WTC11 (cell line): ENCODE data around the gene SNX17. TPM values are rescaled to one million over a fixed set of nuclear protein-coding genes. Genes with fewer than 3 reads are reported as not detected.

Experiments used
- ATF3 ChIP-seq: sonication (generic); formaldehyde crosslinking; conservative IDR thresholded peaks from 2 replicates; pipeline ENCODE4 v1.8.1; 2022; ENCODE audit warnings: mild to moderate bottlenecking, missing genetic modification reagents
- ATF6 ChIP-seq: sonication (generic); formaldehyde crosslinking; IDR thresholded peaks from 2 replicates; pipeline ENCODE4 v1.8.1; 2023; ENCODE audit warnings: mild to moderate bottlenecking, missing genetic modification reagents
- CREM ChIP-seq: sonication (generic); formaldehyde crosslinking; IDR thresholded peaks from 2 replicates; pipeline ENCODE4 v1.8.1; 2022; ENCODE audit warnings: mild to moderate bottlenecking, missing genetic modification reagents, moderate library complexity
- EMX1 ChIP-seq: fragments of 250-450 bp; sonication (Bioruptor Pico); IDR thresholded peaks from 2 replicates; pipeline ENCODE4 v1.8.0; 2021; ENCODE audit warnings: mild to moderate bottlenecking
- ESRRA ChIP-seq: sonication (generic); formaldehyde crosslinking; IDR thresholded peaks from 2 replicates; pipeline ENCODE4 v1.8.1; 2022; ENCODE audit warnings: mild to moderate bottlenecking, missing genetic modification reagents, borderline replicate concordance
- ETV6 ChIP-seq: sonication (generic); formaldehyde crosslinking; IDR thresholded peaks from 2 replicates; pipeline ENCODE4 v1.8.1; 2022; ENCODE audit warnings: mild to moderate bottlenecking, missing genetic modification reagents
- FOXK1 ChIP-seq: sonication (generic); formaldehyde crosslinking; IDR thresholded peaks from 2 replicates; pipeline ENCODE4 v1.8.0; 2022; ENCODE audit warnings: mild to moderate bottlenecking, moderate library complexity, missing genetic modification reagents
- GRHL2 ChIP-seq: fragments of 250-450 bp; sonication (Bioruptor Pico); IDR thresholded peaks from 2 replicates; pipeline ENCODE4 v1.8.0; 2022; ENCODE audit warnings: mild to moderate bottlenecking, moderate library complexity; ENCODE audit not compliant: insufficient replicate concordance, severe bottlenecking
- IRF2 ChIP-seq: sonication (generic); formaldehyde crosslinking; IDR thresholded peaks from 2 replicates; pipeline ENCODE4 v1.8.0; 2022; ENCODE audit warnings: low read depth, missing genetic modification reagents, borderline replicate concordance
- KAT7 ChIP-seq: sonication (generic); formaldehyde crosslinking; IDR thresholded peaks from 2 replicates; pipeline ENCODE4 v1.8.1; 2023; ENCODE audit warnings: missing genetic modification reagents, mild to moderate bottlenecking, borderline replicate concordance
- NFE2L1 ChIP-seq: sonication (generic); formaldehyde crosslinking; IDR thresholded peaks from 2 replicates; pipeline ENCODE4 v1.8.1; 2023; ENCODE audit warnings: missing genetic modification reagents
- NFYB ChIP-seq: sonication (generic); formaldehyde crosslinking; conservative IDR thresholded peaks from 2 replicates; pipeline ENCODE4 v1.8.0; 2022; ENCODE audit warnings: low read depth, missing genetic modification reagents
- SOX15 ChIP-seq: fragments of 250-450 bp; sonication (Bioruptor Pico); IDR thresholded peaks from 2 replicates; pipeline ENCODE4 v1.9.0; 2021; ENCODE audit warnings: mild to moderate bottlenecking
- ZBTB21 ChIP-seq: sonication (generic); formaldehyde crosslinking; IDR thresholded peaks from 2 replicates; pipeline ENCODE4 v1.8.1; 2023; ENCODE audit warnings: mild to moderate bottlenecking, missing genetic modification reagents, borderline replicate concordance
- ZBTB43 ChIP-seq: sonication (generic); formaldehyde crosslinking; IDR thresholded peaks from 2 replicates; pipeline ENCODE4 v1.8.1; 2023; ENCODE audit warnings: mild to moderate bottlenecking, missing genetic modification reagents
- ZNF232 ChIP-seq: sonication (generic); formaldehyde crosslinking; IDR thresholded peaks from 2 replicates; pipeline ENCODE4 v1.8.0; 2022; ENCODE audit warnings: mild to moderate bottlenecking, missing genetic modification reagents
- ZNF281 ChIP-seq: sonication (generic); formaldehyde crosslinking; IDR thresholded peaks from 2 replicates; pipeline ENCODE4 v1.8.0; 2023; ENCODE audit warnings: mild to moderate bottlenecking, missing genetic modification reagents
- ZNF317 ChIP-seq: sonication (generic); formaldehyde crosslinking; IDR thresholded peaks from 2 replicates; pipeline ENCODE4 v1.8.1; 2023; ENCODE audit warnings: low read depth, mild to moderate bottlenecking, moderate library complexity, missing genetic modification reagents, borderline replicate concordance
- ZNF671 ChIP-seq: fragments of 250-450 bp; sonication (Bioruptor Pico); IDR thresholded peaks from 2 replicates; pipeline ENCODE4 v1.8.0; 2021; ENCODE audit warnings: mild to moderate bottlenecking
- total RNA-seq: library from RNA; stranded (reverse); gene quantifications from 3 replicates; pipeline ENCODE4 v1.2.3, GENCODE V29; 2021
- TF ChIP-seq, protein P1 (sequence below): fragments of 250-450 bp; sonication (Bioruptor Pico); IDR thresholded peaks from 2 replicates; pipeline ENCODE4 v1.9.0; 2021; ENCODE audit warnings: moderate library complexity, mild to moderate bottlenecking, inconsistent platforms, borderline replicate concordance
- TF ChIP-seq, protein P2 (sequence below): sonication (generic); formaldehyde crosslinking; IDR thresholded peaks from 2 replicates; pipeline ENCODE4 v1.8.1; 2022; ENCODE audit warnings: mild to moderate bottlenecking, missing genetic modification reagents, moderate library complexity, borderline replicate concordance
- TF ChIP-seq, protein P3 (sequence below): sonication (generic); formaldehyde crosslinking; IDR thresholded peaks from 2 replicates; pipeline ENCODE4 v1.8.1; 2022; ENCODE audit warnings: mild to moderate bottlenecking, moderate library complexity, missing genetic modification reagents
- TF ChIP-seq, protein P4 (sequence below): sonication (generic); formaldehyde crosslinking; conservative IDR thresholded peaks from 2 replicates; pipeline ENCODE4 v1.8.1; 2023; ENCODE audit warnings: mild to moderate bottlenecking, low read depth, missing genetic modification reagents, moderate library complexity
- TF ChIP-seq, protein P5 (sequence below): sonication (generic); formaldehyde crosslinking; IDR thresholded peaks from 2 replicates; pipeline ENCODE4 v1.8.1; 2023; ENCODE audit warnings: mild to moderate bottlenecking, missing genetic modification reagents, moderate library complexity

The SNX17 gene
- total RNA-seq, 1 experiment from 2014 or later = 74.7 TPM

DNA sequence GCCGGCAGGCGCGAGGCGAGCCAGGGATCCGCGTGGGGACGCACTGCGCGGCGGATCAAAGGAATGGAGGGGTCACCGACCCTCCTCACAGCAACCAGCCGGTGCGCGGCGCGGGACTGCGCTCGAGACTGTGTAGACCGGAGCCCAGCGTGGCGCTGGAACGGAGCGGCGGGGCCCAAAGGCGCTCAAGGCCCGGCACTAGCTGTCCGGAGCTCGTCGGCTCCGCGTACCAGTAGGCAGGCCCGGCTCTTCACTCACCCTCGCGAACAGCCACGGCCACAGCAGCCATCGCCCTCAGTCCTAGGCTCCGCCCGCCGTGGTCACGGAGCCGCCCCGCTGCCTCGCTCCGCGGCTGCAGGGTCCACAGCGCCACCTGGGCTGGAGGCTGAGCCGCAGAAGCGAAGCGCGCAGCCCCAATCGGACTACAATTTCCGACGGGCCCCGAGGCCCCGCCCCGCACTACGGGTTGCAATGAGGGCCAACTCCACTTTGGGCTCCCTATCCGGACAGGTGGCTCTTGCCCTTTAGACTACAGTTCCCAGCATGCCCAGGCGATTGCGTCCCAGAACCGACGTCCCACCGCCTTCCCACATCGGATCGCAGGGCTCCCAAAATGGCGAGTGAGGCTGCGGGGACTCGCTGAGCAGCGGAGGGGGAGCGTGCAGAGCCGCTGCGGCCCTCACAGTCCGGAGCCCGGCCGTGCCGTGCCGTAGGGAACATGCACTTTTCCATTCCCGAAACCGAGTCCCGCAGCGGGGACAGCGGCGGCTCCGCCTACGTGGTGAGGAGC, at the start of gene SNX17, which contains the start of gene EIF2B4 (continued):
- TF ChIP-seq, protein P1, sequence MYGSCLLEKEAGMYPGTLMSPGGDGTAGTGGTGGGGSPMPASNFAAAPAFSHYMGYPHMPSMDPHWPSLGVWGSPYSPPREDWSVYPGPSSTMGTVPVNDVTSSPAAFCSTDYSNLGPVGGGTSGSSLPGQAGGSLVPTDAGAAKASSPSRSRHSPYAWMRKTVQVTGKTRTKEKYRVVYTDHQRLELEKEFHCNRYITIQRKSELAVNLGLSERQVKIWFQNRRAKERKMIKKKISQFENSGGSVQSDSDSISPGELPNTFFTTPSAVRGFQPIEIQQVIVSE = no peak
- TF ChIP-seq, protein P2, sequence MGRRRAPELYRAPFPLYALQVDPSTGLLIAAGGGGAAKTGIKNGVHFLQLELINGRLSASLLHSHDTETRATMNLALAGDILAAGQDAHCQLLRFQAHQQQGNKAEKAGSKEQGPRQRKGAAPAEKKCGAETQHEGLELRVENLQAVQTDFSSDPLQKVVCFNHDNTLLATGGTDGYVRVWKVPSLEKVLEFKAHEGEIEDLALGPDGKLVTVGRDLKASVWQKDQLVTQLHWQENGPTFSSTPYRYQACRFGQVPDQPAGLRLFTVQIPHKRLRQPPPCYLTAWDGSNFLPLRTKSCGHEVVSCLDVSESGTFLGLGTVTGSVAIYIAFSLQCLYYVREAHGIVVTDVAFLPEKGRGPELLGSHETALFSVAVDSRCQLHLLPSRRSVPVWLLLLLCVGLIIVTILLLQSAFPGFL (CRISPR knock-in tag) = no peak; the same call in 1 of the 2 replicates
- TF ChIP-seq EMX1 (CRISPR knock-in tag) = no peak
- no peak for TF ChIP-seq ZNF671 (CRISPR knock-in tag)
- TF ChIP-seq, protein P3, sequence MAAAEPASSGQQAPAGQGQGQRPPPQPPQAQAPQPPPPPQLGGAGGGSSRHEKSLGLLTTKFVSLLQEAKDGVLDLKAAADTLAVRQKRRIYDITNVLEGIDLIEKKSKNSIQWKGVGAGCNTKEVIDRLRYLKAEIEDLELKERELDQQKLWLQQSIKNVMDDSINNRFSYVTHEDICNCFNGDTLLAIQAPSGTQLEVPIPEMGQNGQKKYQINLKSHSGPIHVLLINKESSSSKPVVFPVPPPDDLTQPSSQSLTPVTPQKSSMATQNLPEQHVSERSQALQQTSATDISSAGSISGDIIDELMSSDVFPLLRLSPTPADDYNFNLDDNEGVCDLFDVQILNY (CRISPR knock-in tag) = peak; percentile 46; the same call in 1 of the 2 replicates
- TF ChIP-seq ATF6 = no peak
- no peak; the same call in 1 of the 2 replicates for TF ChIP-seq ATF3
- no peak; the same call in 1 of the 2 replicates for TF ChIP-seq NFYB
- TF ChIP-seq ZNF317 (CRISPR knock-in tag) = peak; percentile 41; the same call in 1 of the 2 replicates
- TF ChIP-seq IRF2 (CRISPR knock-in tag) = no peak
- no peak; the same call in 1 of the 2 replicates for TF ChIP-seq ZNF281 (CRISPR knock-in tag)
- no peak for TF ChIP-seq SOX15
- TF ChIP-seq GRHL2 (CRISPR knock-in tag) = no peak
- peak; percentile 79; the same call in 1 of the 2 replicates for TF ChIP-seq ESRRA
- no peak; the same call in 1 of the 2 replicates for TF ChIP-seq KAT7
- TF ChIP-seq ZBTB43 (CRISPR knock-in tag) = peak; percentile 37; the same call in 1 of the 2 replicates
- TF ChIP-seq NFE2L1 = peak; percentile 80; the same call in 1 of the 2 replicates
- TF ChIP-seq ETV6 = peak; percentile 81
- peak; percentile 91 for TF ChIP-seq FOXK1 (CRISPR knock-in tag)
- TF ChIP-seq, protein P4, sequence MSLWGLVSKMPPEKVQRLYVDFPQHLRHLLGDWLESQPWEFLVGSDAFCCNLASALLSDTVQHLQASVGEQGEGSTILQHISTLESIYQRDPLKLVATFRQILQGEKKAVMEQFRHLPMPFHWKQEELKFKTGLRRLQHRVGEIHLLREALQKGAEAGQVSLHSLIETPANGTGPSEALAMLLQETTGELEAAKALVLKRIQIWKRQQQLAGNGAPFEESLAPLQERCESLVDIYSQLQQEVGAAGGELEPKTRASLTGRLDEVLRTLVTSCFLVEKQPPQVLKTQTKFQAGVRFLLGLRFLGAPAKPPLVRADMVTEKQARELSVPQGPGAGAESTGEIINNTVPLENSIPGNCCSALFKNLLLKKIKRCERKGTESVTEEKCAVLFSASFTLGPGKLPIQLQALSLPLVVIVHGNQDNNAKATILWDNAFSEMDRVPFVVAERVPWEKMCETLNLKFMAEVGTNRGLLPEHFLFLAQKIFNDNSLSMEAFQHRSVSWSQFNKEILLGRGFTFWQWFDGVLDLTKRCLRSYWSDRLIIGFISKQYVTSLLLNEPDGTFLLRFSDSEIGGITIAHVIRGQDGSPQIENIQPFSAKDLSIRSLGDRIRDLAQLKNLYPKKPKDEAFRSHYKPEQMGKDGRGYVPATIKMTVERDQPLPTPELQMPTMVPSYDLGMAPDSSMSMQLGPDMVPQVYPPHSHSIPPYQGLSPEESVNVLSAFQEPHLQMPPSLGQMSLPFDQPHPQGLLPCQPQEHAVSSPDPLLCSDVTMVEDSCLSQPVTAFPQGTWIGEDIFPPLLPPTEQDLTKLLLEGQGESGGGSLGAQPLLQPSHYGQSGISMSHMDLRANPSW (CRISPR knock-in tag) = no peak
- peak; percentile 8; the same call in 1 of the 2 replicates for TF ChIP-seq ZBTB21 (CRISPR knock-in tag)
- TF ChIP-seq ZNF232 (CRISPR knock-in tag) = peak; percentile 83; the same call in 1 of the 2 replicates
- TF ChIP-seq, protein P5, sequence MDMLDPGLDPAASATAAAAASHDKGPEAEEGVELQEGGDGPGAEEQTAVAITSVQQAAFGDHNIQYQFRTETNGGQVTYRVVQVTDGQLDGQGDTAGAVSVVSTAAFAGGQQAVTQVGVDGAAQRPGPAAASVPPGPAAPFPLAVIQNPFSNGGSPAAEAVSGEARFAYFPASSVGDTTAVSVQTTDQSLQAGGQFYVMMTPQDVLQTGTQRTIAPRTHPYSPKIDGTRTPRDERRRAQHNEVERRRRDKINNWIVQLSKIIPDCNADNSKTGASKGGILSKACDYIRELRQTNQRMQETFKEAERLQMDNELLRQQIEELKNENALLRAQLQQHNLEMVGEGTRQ = peak; percentile 59
- peak; percentile 83; the same call in 1 of the 2 replicates for TF ChIP-seq CREM (CRISPR knock-in tag)
